NCI-H2081 (cell line): ENCODE data around the gene NGFR.

Experiments
- DNase-seq, 2 experiments: peaks; one replicate each; lab custom pipeline; 2025; lab: John Stamatoyannopoulos, UW

NGFR gene, protein sequence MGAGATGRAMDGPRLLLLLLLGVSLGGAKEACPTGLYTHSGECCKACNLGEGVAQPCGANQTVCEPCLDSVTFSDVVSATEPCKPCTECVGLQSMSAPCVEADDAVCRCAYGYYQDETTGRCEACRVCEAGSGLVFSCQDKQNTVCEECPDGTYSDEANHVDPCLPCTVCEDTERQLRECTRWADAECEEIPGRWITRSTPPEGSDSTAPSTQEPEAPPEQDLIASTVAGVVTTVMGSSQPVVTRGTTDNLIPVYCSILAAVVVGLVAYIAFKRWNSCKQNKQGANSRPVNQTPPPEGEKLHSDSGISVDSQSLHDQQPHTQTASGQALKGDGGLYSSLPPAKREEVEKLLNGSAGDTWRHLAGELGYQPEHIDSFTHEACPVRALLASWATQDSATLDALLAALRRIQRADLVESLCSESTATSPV

DNA sequence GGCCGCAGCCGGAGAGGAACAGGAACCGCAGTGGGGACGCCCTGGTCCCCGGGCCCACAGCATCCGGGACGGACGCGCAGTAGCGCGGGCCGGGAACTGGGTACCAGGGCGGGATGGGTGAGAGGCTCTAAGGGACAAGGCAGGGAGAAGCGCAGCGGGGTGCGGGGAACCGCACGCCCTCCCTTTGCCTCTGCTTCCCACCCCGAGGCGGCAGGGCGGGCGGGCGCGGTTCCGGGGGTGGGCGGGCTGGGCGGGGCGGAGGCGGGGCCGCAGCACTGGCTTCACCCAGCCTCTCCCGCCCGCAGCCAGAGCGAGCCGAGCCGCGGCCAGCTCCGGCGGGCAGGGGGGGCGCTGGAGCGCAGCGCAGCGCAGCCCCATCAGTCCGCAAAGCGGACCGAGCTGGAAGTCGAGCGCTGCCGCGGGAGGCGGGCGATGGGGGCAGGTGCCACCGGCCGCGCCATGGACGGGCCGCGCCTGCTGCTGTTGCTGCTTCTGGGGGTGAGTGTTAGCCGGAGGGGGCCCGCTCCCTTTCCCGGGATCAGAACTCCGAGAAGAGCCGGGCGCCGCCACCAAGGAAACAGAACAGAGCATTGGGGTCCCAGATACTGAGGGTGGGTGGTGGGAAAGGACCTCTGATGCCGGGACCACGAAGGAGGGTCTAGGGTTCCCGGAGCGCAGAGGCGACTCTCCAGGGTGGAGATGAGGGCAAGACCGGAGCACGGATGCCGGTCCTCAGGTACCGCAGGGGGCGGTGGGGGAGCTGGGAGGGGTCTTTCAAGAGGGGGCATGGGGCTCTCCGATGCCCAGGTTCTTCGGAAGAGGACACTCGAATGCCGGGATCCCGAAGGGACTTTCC, at the start of gene NGFR:
TSS of gene NGFR (plus strand) at position 308 of the 856 bp plus-strand sequence. CDS start at position 433, 125 bp downstream.
- peak; percentile 45 to 55 for DNase-seq

DNA sequence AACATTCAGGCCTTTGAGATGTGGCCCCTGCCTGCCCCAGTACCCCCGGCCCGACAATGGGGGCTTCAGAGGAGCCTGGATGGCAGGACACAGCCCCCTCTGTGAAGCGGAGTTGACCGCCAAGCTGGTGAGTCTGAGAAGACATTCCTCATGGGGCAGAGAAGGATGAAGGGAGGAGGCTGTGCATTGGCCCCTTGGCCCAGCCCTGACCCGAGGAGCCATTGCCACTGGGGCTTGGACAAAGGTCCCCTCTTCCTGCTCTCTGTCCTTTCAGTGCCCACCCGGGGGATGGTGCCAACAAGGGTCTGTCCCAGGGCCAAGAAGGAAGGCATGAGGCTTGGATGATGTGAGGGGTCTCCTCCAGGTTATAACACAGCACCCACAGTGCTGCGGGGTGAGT, 49.5 kb upstream of the NGFR start:
- no peak for DNase-seq

DNA sequence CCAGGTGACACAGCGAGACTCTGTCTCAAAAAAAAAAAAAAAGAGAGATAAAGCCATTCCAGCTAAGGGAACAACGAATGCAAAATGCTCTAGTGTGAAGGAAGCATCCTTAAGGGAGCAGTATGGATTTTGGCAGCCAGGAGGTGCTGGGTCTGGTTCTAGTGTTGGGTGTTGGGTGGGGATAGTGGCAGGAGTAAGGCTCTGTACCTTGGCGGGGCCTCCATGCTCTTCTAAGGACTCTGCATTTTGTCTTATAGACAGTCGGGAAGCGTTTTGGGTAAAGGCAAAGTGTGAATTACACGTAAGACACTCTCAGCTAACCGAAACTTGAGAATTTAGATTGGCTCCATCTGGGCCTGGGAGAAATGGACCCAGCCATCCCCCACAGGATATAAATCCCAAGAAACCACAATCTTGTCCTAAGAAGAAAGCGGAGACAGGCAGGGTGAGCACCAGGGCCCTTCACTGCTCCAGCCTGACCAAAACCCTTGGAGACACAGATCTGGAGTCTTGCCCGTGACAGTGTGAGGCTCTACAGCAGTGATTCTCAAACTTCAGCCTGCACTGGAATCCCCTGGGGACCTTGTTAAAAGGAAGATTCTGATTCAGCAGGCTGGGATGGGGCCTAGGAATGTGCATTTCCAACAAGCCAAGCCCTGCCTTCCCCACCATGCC, 47.3 kb upstream of the NGFR start:
- no peak for DNase-seq

DNA sequence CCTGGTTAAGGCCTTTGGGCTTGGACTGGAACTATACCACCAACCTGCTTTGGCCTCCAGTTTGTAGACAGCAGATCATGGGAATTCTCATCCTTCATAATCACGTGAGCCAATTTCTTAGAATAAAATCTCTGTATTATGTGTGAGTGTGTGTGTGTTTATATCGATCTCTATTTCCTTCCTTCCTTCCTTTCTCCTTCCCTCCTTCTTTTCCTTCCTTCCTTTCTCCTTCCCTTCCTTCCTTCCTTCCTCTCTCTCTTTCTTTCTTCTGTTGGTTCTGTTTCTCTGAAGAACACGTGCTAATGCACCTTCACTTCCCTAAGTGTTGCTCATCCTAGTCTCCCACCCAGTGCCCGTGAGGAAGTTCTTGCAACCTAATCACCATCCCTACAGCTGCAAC, 44.9 kb upstream of the NGFR start:
- DNase-seq: no peak

DNA sequence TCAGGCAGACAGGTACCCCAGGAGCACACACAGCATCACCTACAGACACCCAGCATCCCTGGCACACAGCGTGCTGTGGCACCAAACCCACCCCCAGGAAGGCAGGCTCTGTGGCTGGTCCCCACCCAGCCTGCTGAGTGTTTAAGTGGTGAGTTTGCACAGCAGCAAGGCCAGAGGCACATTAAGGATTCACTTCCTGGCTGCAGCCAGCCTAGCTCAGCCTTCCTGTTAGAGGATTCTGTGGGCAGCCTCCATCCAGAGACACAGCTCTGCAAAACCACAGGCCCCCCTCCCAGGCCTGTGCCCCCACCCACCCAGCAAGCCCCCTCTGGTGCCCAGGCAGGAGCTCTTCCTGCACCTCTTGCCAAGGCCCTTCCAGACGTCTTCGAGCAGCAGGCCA, 44.4 kb upstream of the NGFR start:
- no peak for DNase-seq

DNA sequence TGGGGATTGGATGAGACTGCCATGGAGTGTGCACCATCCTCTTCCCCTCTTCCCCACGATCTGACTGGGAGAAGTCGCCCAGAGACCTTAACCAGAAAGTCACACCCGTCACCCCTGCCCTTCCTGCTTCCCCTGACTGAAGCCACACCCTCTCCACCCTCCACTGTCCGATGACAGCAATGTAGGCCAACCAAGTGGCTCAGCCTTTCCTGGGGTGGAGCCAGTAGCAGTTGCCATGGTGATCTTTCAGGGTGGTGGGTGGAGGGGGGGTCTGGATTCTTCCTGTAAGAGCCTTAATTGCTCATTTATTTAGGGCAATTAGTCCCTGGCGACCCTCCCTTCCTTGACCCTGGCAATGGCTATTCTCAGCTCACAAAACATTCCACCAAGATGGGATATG, 42.9 kb upstream of the NGFR start:
- no peak for DNase-seq

DNA sequence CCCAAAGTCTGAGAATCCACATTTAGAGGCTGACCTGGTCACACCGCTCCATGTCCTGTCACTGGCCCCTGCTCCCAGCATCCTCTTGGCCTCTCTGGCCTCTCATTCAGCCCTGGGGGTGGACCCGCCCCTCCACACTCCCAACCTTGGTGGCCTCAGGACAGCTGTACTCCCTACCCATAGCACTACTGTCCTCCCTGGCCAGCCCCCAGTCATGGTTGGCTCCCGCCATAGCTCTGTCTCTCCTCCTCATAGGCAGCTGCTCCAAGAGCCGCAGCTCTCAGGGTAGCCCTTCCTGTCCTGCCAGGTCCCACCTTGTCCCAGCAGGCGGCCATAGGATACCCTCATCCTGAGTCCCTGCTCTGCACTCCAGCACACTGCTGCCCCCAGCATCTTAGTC, 42.4 kb upstream of the NGFR start:
- no peak for DNase-seq

DNA sequence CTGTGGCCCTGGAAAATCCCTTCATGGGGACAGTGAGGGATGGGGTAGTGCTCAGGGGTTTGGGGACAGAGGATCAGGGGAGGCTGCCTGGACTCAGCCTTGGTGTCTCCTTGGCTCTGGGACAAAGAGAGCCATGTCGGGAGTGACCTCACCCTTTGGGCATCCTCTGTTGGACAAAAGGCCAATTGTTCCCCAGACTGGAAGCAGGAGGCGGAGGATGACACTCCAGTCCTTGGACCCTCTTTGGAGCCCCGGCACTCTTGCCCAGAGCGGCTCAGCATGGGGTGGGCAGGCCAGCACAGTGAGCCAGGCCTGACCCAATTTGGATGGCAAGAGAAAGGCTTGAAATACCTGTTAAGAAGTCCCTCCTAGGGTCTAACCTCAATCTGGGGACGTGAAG, 41.0 kb upstream of the NGFR start:
- DNase-seq: no peak

DNA sequence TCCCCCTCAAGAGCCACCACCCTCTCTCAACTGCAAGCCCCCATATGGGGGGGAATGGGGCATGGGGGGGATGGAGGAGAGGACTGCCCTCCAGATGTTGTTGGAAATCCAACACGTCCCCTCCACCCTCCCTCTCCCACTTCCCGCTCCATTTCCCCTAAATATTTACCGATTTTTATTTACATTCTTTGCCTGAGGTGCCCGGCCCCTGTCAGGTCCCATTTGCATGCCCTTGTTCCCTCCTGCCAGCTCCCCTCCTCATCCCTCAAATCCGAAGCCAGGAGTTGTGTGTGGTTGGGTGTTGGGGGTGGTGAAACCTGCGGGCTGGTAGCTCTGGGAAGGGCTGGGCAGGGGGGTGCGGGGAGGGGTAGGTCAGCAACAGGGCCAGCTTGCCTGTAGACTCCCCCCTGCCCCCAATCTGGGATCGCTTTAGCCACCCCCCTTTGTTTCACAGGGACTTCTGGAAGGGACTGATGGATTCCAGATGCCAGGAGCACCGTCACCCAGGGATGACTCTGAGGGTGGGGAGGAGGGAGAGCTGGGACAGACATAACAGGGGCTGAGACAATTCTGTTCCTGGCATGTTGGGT, 39.7 kb upstream of the NGFR start:
- no peak for DNase-seq

DNA sequence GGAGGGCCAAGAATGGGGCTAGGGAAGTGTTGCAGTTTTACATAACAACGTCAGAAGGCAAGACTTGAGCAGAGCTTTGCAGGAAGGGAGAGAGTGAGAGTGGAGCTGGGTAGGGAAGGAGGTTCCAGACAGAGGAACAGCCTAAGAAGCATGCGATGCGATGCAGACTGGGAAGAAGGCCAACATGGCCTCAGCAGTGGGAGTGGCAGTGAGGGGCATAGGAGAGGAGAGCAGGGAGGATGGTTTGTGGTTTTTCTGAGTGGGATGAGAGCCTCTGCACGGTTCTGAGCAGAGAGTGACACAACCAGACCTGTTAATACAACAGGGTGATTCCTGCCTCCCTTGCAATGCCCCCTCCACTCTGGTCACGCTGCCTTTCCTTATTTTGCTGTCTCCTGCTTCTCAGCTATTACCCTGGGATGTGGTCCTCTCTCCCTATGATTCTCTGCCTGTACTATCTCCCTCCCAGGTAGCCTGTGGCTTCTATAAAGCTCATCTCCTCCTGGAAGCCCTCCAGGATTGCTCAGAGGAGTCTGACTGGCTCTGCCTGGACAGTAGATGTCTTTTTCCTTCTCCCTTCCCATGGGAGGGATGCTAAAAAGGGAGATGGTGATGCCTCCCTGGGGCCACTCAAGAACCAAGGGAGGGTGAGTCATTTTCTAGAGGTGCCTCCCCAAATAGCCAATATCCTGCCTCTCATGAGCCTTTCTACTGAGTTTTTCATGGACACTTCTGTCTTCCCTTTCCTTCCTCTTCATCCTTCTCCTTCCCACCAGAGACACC, 38.7 kb upstream of the NGFR start:
- DNase-seq: no peak

DNA sequence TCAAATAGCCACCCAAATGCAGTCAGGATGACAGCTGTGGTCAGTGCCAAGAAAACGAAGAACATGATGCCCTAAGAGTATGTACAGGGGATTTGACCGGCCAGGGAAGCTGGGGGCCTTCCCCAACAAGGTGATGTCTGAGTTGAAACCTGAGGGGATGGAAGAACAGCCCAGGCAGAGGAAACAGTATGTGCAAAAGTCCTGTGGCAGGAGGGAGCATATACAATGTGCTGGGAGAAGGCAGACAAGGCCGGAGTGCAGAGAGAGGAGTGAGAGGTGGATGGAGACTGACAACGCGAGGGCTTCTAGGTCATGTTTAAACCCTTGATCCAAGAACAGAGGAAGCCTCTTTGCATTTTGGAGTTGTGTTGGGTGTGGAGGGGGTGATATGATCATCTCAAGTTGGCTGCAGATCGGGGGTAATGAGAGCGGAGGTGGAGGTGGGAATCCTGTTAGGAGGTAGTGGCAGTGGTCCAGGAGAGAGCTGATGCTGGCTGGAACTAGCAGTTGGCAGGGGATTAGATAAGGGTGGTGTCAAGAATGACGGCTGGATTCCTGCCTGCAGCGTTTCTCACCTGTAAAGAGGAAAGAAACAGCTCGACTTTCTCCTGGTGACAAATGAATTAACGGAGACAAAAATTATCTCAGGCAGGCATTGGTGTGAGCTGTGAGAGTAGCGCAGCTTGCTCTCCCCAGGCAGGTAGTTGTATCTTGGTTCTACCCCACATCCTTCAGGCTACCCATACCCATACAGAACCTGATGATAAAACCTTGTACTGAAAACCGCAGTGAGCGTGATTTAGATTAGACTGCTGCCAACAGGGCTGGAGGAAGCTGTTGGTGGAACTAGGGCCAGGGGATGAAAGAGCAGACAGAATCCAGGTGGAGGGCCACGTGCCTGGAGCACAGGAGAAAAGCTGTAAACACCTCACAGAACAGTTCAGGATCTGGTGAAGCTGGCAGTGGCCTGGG, 37.2 kb upstream of the NGFR start:
- DNase-seq: no peak

DNA sequence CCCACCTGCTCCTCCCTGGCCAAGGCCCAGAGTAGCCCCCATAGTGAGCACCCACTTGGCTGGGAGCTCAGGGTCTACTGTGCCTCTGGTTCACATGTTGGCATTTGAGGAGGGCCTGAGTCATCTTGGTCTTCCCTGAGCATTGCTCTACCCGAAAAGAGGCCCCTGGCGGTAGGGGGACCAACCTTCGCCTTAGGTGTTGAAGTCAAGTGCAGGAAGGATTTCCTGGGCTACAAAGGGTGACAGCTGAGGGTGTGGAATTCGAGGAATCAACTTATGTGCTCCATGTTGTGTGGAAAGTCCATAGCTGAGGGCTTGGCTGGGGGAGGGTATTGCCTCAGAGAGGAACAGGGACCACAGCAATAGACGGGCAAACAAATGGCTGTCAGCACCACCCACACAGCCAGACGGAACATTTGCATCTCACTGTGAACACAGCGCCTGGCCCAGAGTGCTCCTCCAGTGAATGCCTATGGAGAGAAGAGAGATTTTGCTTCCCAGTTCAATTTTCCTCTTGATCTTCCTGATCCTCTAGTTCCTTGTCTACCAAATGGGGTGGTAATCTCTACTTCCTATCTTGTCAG, 35.6 kb upstream of the NGFR start:
- no peak for DNase-seq

DNA sequence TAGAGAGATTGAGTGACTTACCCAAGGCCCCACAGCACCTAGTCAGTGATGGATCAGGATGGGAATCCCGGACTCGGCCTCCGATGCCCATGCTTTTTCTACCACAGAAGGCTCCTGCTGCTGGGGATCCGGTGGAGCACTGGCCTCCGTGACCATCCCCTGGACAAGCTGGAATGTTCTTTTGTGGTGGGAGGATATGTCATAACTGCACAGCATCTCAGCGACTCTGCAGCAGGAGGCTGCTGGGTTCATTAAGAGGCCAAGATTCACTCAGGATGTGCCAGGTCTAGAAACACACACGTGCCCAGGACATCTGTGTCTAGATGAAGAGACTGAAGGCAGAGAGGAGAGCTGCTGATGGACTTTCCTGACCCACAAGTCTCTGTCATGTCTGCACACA, 34.7 kb upstream of the NGFR start:
- DNase-seq: no peak

DNA sequence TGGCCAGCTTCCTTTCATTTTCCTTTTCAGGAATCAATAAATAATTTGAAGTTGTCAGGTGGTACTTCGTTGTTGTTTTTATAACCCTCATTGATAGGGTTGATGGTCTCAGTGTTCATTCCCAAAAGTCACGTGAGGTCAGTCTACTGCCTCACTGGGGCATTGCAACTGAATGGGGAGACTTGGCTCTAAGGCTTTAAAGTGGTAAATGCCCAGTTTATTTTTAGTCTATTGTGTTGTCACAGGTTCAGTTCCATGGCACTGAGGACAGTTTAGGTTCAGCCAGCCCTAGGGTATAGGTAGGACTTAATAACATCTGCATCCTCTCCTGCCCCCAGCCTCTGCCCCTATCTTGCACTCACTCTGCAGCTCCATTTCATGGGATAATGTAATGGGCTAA, 33.5 kb upstream of the NGFR start:
- no peak for DNase-seq

DNA sequence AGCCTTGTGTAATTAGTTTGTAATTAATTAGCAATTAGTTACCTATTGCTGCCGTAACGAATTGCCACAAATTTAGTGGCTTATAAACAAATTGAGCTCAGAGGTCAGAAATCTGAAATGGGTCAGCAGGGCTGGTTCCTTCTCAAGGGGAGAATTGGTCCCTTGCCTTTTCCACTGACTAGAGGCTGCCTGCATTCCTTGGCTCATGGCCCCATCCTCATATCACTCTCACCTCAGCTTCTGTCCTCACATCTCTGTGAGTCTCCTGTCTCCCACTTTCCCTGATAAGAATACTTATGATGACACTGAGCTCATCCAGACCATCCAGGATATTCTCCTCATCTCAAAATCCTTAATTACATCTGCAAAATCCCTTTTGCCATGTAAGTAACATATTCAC, 31.0 kb upstream of the NGFR start:
- no peak for DNase-seq

DNA sequence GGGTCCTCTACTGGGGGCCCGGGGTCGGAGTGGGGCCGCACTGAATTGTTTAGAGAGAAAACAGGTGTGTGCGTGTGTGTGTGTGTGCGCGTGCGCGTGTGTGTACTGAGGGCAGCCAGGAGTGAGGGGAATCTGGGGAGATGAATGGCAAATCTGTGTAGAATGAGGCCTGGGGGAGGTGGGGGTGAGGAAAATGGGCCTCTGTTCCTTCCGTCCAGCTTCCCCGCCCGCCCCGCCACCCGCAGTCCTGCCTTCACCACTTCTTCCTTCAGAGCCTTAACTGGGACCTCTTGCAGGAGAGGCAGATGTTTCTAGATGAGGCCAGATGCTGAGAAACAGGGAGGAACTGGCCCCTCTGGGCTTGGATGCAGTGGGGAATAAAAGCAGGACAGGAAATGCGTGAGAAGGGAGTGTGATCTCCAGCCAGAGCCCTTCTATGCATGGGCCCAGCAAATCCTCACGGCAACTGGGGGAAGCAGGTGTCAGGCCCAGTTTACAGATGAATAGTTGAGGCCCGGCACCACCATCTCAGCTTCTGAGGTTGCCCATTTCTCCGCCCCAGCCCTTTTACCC, 29.7 kb upstream of the NGFR start:
- no peak for DNase-seq

DNA sequence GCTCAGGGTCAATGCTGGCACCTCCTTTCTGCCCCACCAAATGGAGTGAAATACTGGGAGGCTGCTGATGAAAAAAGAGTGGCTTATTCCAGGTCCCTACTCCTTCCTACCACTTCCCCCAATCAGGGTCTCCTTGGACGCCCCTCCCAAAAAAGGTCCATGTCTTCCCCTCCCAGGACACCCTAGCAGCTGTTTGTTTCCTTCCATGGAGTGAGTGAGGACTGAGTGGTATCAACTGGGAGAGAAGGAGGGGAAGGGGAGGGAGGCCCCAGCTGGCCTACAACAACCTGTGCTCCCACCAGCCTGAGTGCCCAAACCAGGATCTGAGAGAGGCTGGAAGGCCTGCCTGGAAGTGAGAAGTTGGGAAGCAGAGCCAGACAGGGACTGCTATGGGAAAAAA, 28.7 kb upstream of the NGFR start:
- DNase-seq: no peak

DNA sequence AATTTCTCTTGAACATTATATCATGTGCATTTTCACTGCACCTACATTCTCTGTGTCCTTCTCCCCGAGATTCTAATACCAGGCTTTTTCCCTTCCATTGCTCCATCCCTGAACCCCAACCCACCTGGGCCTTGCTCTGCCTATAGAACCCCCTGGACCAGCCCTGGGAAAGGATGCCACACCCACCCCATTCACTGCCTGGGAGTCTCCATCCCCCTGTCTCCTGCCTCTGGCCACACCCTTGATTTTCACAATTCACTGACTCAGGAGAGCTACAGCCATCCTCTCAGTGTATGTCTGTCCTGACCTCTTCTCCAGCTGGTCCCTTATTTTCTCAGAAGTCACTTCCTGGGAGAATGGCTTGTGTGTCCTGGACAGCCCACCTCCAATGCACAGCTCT, 27.9 kb upstream of the NGFR start:
- DNase-seq: no peak

DNA sequence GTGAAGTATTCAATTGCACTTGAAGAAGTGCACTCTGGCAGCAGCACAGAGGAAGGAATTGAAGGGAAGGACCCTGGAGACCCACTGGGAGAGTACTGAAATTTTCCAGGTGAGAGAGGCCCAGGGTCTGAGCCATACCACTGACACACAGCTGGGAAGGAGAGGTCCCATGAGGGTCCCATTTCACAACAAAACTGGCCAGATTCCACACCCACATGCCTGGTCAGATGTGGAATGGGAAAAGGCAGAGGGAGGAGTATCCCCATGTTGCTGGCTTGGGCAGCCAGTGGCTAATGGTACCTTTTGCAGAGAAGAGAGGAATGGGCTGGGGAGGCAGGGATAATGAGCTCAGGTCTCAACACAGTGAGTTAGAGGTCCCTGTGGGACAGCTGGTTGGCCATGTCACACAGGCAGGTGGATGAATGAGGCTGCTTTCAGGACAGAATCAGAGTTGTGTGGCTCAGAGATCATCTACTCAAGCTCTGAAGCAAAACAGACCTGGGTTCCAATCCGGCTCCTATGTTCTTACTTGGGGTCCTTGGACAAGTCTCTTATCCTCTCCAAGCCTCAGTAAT, 26.2 kb upstream of the NGFR start:
- DNase-seq: no peak
